Smooth muscle cell (in vitro differentiated cells): ENCODE data around the gene S100PBP. TPM values are rescaled to one million over a fixed set of nuclear protein-coding genes. Genes with fewer than 3 reads are reported as not detected.

Source experiments
- DNase-seq: peaks from one replicate; lab custom pipeline; 2025; ENCODE audit not compliant: unreplicated experiment; lab: John Stamatoyannopoulos, UW
- H2AFZ ChIP-seq: fragments of 200-600 bp; sonication (generic); 2 replicates; pipeline ENCODE4 v1.6.0; 2016; ENCODE audit warnings: antibody characterized with exemption, low read depth, mild to moderate bottlenecking
- H3F3A ChIP-seq: fragments of 200-600 bp; sonication (generic); 2 replicates; pipeline ENCODE4 v1.6.0; 2017; ENCODE audit warnings: antibody characterized with exemption, low read depth
- H3K27ac ChIP-seq: fragments of 200-600 bp; sonication (generic); 2 replicates; pipeline ENCODE4 v1.5.1; 2016; ENCODE audit warnings: low read depth, mild to moderate bottlenecking
- H3K27me3 ChIP-seq: fragments of 200-600 bp; sonication (generic); 2 replicates; pipeline ENCODE4 v1.6.1; 2016; ENCODE audit warnings: low read depth, mild to moderate bottlenecking
- H3K36me3 ChIP-seq: fragments of 200-600 bp; sonication (generic); 2 replicates; pipeline ENCODE4 v1.5.1; 2016; ENCODE audit warnings: low read depth
- H3K4me1 ChIP-seq: fragments of 200-600 bp; sonication (generic); 2 replicates; pipeline ENCODE4 v1.5.1; 2016; ENCODE audit warnings: low read depth
- H3K4me2 ChIP-seq: fragments of 200-600 bp; sonication (generic); 2 replicates; pipeline ENCODE4 v1.6.0; 2016; ENCODE audit warnings: mild to moderate bottlenecking
- H3K4me3 ChIP-seq: fragments of 200-600 bp; sonication (generic); 2 replicates; pipeline ENCODE4 v1.5.1; 2016; ENCODE audit warnings: mild to moderate bottlenecking
- H3K79me2 ChIP-seq: fragments of 200-600 bp; sonication (generic); 2 replicates; pipeline ENCODE4 v1.6.0; 2016; ENCODE audit warnings: low read depth, mild to moderate bottlenecking
- H3K9ac ChIP-seq: fragments of 200-600 bp; sonication (generic); 2 replicates; pipeline ENCODE4 v1.6.0; 2016; ENCODE audit warnings: low read depth
- H3K9me3 ChIP-seq: fragments of 200-600 bp; sonication (generic); replicated peaks from 2 replicates; pipeline ENCODE4 v1.5.1; 2016; ENCODE audit warnings: low read depth
- H4K20me1 ChIP-seq: fragments of 200-600 bp; sonication (generic); 2 replicates; pipeline ENCODE4 v1.6.0; 2016; ENCODE audit warnings: low read depth
- WGBS: methylation state at CpG from one replicate; pipeline ENCODE4 v1.1.7; 2016; ENCODE audit warnings: low lambda C conversion rate; 5-methylcytosine and 5-hydroxymethylcytosine counted together
- polyA plus RNA-seq: library from polyadenylated mRNA; unstranded; fragments of >200 nt; fragmentation: Nextera tagmentation; extraction: Ambion mirVana; gene quantifications from 2 replicates; pipeline ENCODE4 v1.2.1, GENCODE V29; 2016
- total RNA-seq: library from RNA; depleted of rRNA; stranded (reverse); fragments of >200 nt; gene quantifications from 2 replicates; pipeline ENCODE4 v1.2.3, GENCODE V29; 2014
- TF ChIP-seq, protein P1 (sequence below): fragments of 200-600 bp; sonication (generic); IDR thresholded peaks from 2 replicates; pipeline ENCODE4 v1.5.1; 2017; ENCODE audit warnings: borderline replicate concordance, mild to moderate bottlenecking, antibody characterized with exemption; ENCODE audit not compliant: insufficient read depth, poor library complexity, severe bottlenecking

The S100PBP gene
- total and polyA plus RNA-seq, 2 experiments from 2014 or later: 22.1 to 39.1 TPM

DNA sequence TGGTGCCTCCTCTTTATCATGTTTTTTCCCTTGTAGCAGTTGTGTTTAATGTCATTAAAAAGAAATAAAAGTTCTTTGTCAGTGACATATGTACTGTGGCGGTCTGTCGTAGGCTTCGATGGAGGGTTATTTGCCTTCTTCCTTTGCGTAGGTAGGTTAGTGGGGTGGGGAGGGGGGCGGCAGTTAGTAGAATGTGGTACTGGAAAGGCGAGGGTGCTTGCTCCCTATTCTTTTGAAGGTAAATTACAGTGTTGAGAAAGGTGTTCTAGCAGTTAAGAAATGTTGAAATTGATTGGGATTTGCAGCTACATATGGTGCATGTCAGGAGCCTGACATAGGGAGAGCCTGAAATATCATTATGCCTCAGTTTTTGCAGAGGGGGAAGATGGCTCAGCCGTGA is 41.3 kb downstream of the S100PBP start:
- no peak for DNase-seq
- Histone ChIP-seq H3K9ac (no peak overlapping the region), H3K79me2 (no peaks in the 10 kb centered on the region), H3K4me2 (no peak overlapping the region), H3K4me3 (no peak overlapping the region), H3K4me1 (no peaks in the 10 kb centered on the region), H4K20me1 (peaks cover 6% of the 10 kb centered on the region), H3K9me3 (no peaks in the 10 kb centered on the region), H3K36me3 (peaks cover 4% of the 10 kb centered on the region), H3K27me3 (no peaks in the 10 kb centered on the region), H3F3A (no peaks in the 10 kb centered on the region), H2AFZ (no peak overlapping the region), H3K27ac (no peak overlapping the region)
- WGBS: 97% methylated on average over 7 of the region's 7 CpGs
- TF ChIP-seq, protein P1, sequence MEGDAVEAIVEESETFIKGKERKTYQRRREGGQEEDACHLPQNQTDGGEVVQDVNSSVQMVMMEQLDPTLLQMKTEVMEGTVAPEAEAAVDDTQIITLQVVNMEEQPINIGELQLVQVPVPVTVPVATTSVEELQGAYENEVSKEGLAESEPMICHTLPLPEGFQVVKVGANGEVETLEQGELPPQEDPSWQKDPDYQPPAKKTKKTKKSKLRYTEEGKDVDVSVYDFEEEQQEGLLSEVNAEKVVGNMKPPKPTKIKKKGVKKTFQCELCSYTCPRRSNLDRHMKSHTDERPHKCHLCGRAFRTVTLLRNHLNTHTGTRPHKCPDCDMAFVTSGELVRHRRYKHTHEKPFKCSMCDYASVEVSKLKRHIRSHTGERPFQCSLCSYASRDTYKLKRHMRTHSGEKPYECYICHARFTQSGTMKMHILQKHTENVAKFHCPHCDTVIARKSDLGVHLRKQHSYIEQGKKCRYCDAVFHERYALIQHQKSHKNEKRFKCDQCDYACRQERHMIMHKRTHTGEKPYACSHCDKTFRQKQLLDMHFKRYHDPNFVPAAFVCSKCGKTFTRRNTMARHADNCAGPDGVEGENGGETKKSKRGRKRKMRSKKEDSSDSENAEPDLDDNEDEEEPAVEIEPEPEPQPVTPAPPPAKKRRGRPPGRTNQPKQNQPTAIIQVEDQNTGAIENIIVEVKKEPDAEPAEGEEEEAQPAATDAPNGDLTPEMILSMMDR: no peak

GRCh38 chr1:32859915-32860314 is 42.5 kb downstream of the S100PBP start:
- H3K9ac ChIP-seq: no peak overlapping the region
- H3K27ac ChIP-seq: no peak overlapping the region
- H3K4me2 ChIP-seq: no peak overlapping the region
- H3K79me2 ChIP-seq: no peaks in the 10 kb centered on the region
- H2AFZ ChIP-seq: no peak overlapping the region
- peaks cover 6% of the 10 kb centered on the region for H4K20me1 ChIP-seq
- DNase-seq: no peak
- H3F3A ChIP-seq: no peaks in the 10 kb centered on the region
- no peak overlapping the region for H3K4me3 ChIP-seq
- no peaks in the 10 kb centered on the region for H3K27me3 ChIP-seq
- H3K36me3 ChIP-seq: peaks cover 4% of the 10 kb centered on the region
- 94% methylated on average over 2 of the region's 2 CpGs for WGBS
- no peaks in the 10 kb centered on the region for H3K9me3 ChIP-seq
- H3K4me1 ChIP-seq: no peaks in the 10 kb centered on the region
- TF ChIP-seq, protein P1: no peak

DNA sequence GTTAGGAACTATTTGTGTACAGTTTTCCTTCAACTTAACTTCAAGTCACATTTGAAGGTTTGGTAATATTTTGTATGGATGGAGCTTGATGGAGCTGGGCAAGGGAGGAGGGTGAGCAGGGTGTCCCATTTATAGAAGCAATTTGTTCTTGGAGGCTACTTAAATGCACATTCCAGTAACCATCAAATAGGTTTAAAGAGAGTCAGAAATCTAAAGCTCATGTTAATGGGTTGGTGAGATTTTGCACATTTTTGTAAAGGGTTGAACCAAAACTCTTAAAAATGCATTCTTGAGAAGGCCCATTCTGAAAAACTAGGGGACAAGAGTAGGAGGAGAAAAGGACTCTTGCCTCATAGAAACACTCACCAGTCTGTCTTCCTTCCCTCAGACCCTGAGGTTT is 43.1 kb downstream of the S100PBP start:
- Histone ChIP-seq H3K4me2 (no peak overlapping the region), H3K27me3 (no peaks in the 10 kb centered on the region), H3K9me3 (no peaks in the 10 kb centered on the region), H3K79me2 (no peaks in the 10 kb centered on the region), H2AFZ (no peak overlapping the region), H3K4me1 (no peaks in the 10 kb centered on the region), H3K27ac (no peak overlapping the region), H3F3A (no peaks in the 10 kb centered on the region), H4K20me1 (peaks cover 6% of the 10 kb centered on the region), H3K9ac (no peak overlapping the region), H3K36me3 (peaks cover 4% of the 10 kb centered on the region), H3K4me3 (no peak overlapping the region)
- TF ChIP-seq, protein P1: no peak
- no peak for DNase-seq

DNA sequence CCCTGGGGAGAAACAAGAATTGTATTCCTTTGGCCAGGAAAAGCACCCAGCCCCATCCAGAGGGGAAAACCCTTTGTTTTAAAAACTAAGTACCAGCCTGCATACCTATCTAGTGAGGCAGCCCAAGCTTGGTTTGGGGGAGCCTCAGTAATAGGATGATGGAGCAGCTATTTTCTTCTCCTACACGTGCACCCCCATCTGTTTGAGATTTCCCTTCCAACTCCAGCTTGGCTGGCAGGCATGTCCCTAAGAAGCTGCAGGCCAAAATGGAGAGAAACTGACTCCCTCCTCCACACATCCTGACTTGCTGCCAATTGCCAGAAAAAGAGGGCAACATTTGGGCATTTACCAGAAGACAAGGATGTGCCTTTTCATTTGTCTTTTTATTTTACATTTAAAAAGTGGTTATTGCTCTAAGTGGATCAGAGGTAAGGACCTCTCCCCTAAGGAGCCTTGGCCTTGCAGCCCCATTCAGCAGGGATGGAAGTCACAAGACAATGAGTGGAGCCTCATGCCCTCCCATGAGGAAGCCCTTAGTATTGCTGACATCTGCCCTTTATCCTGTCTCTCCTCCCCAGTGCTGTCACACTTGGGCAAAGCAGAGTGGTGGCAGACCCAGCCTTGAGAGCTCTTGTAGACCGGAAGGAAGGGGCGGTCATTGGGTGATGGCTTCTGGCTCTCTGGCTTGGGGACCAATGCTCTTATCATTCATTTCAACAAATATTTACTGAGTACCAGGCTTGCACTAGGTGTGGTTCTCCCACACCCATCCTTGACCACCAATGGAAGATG is 44.6 kb downstream of the S100PBP start:
- Histone ChIP-seq H3K27me3 (no peaks in the 10 kb centered on the region), H3K9me3 (no peaks in the 10 kb centered on the region), H3K79me2 (no peaks in the 10 kb centered on the region), H3K4me1 (no peaks in the 10 kb centered on the region), H3K4me2 (no peak overlapping the region), H3K9ac (no peak overlapping the region), H2AFZ (no peak overlapping the region), H4K20me1 (peaks cover 6% of the 10 kb centered on the region), H3K27ac (no peak overlapping the region), H3K36me3 (peaks cover 4% of the 10 kb centered on the region), H3F3A (no peaks in the 10 kb centered on the region), H3K4me3 (no peak overlapping the region)
- DNase-seq: no peak
- 93% methylated on average over 3 of the region's 3 CpGs for WGBS
- TF ChIP-seq, protein P1: no peak
